D721Med (cell line): ENCODE measurements around the gene GPR139.

Source experiments
- DNase-seq: peaks from one replicate; pipeline ENCODE4 v3.0.0; 2011; ENCODE audit warnings: low spot score; ENCODE audit not compliant: insufficient read length
- FAIRE-seq: peaks from 2 replicates; lab custom pipeline; 2011; peaks lifted over from hg19 to GRCh38; lab: Jason Lieb, UNC
- CTCF ChIP-seq: IDR thresholded peaks from 2 replicates; pipeline ENCODE4 v1.5.1; 2012; ENCODE audit warnings: mild to moderate bottlenecking, control low read depth; ENCODE audit not compliant: insufficient read depth; ENCODE audit errors: missing control alignments

Gene GPR139

GRCh38 chr16:20041924-20042596 lies 31.6 kb downstream of the GPR139 start:
- no peak for TF ChIP-seq CTCF
- FAIRE-seq (no peak), DNase-seq (no peak)

- FAIRE-seq (no peak), DNase-seq (no peak)
- TF ChIP-seq CTCF: no peak
Measured at GRCh38 chr16:20040011-20040410, 33.7 kb downstream of the GPR139 start.

- FAIRE-seq: no peak
Measured at GRCh38 chr16:20029611-20030010, 44.1 kb downstream of the GPR139 start.

GRCh38 chr16:20026361-20027072 lies 47.2 kb downstream of the GPR139 start:
- DNase-seq: no peak
- no peak for FAIRE-seq
- no peak for TF ChIP-seq CTCF

More at GRCh38 chr16:20029611-20030010, 44.1 kb downstream of the GPR139 start:
- no peak for TF ChIP-seq CTCF
- no peak for DNase-seq

- FAIRE-seq (no peak), DNase-seq (no peak)
- TF ChIP-seq CTCF: no peak
Measured at GRCh38 chr16:20023190-20023589, 50.5 kb downstream of the GPR139 start.

- DNase-seq (no peak), FAIRE-seq (no peak)
- TF ChIP-seq CTCF: no peak
Measured at GRCh38 chr16:20020976-20021375, 52.7 kb downstream of the GPR139 start.

- FAIRE-seq (no peak), DNase-seq (no peak)
- TF ChIP-seq CTCF: no peak
Measured at GRCh38 chr16:20020083-20020482, 53.6 kb downstream of the GPR139 start.
